ENCODE results near the gene ZBTB40. TPM values are rescaled to one million over a fixed set of nuclear protein-coding genes. Genes with fewer than 3 reads are reported as not detected.

The ZBTB40 gene, protein sequence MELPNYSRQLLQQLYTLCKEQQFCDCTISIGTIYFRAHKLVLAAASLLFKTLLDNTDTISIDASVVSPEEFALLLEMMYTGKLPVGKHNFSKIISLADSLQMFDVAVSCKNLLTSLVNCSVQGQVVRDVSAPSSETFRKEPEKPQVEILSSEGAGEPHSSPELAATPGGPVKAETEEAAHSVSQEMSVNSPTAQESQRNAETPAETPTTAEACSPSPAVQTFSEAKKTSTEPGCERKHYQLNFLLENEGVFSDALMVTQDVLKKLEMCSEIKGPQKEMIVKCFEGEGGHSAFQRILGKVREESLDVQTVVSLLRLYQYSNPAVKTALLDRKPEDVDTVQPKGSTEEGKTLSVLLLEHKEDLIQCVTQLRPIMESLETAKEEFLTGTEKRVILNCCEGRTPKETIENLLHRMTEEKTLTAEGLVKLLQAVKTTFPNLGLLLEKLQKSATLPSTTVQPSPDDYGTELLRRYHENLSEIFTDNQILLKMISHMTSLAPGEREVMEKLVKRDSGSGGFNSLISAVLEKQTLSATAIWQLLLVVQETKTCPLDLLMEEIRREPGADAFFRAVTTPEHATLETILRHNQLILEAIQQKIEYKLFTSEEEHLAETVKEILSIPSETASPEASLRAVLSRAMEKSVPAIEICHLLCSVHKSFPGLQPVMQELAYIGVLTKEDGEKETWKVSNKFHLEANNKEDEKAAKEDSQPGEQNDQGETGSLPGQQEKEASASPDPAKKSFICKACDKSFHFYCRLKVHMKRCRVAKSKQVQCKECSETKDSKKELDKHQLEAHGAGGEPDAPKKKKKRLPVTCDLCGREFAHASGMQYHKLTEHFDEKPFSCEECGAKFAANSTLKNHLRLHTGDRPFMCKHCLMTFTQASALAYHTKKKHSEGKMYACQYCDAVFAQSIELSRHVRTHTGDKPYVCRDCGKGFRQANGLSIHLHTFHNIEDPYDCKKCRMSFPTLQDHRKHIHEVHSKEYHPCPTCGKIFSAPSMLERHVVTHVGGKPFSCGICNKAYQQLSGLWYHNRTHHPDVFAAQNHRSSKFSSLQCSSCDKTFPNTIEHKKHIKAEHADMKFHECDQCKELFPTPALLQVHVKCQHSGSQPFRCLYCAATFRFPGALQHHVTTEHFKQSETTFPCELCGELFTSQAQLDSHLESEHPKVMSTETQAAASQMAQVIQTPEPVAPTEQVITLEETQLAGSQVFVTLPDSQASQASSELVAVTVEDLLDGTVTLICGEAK
- 14.0 TPM for polyA plus RNA-seq (2013, experiment 1 of 4)
- 16.1 TPM for polyA plus RNA-seq (2013, experiment 2 of 4)
- polyA plus RNA-seq (2013, experiment 3 of 4): 9.2 TPM
- polyA plus RNA-seq (2013, experiment 4 of 4): 11.0 TPM

GRCh38 chr1:22451702-22452480 is at the start of gene ZBTB40:
TSS of gene ZBTB40 (plus strand) at chr1:22451851. CDS start at chr1:22489949, 38,098 bp downstream.
- Histone ChIP-seq H3K27me3 (ENCODE audit: control insufficient read depth, insufficient read depth, low read length, poor library complexity, severe bottlenecking) (no peaks in the 10 kb centered on the region), H3K36me3 (ENCODE audit: control insufficient read depth, insufficient read depth, low read length) (no peaks in the 10 kb centered on the region), H3K9me3 (ENCODE audit: control insufficient read depth, low read length) (no peaks in the 10 kb centered on the region), H3K27ac (ENCODE audit: insufficient read depth, low read depth, low read length, poor library complexity, severe bottlenecking) (peak within 1 kb of the TSS; percentile 84), H3K4me3 (ENCODE audit: insufficient read depth, low read depth, low read length) (peak within 1 kb of the TSS; percentile 100), H3K4me1 (ENCODE audit: control insufficient read depth, insufficient read depth, low read length) (peaks cover 6% of the 10 kb centered on the region)
- WGBS, 2 experiments: 1% methylated on average over 66 to 68 of the region's 68 CpGs

- Histone ChIP-seq H3K27me3 (ENCODE audit: control insufficient read depth, insufficient read depth, low read length, poor library complexity, severe bottlenecking) (no peaks in the 10 kb centered on the region), H3K36me3 (ENCODE audit: control insufficient read depth, insufficient read depth, low read length) (no peaks in the 10 kb centered on the region), H3K27ac (ENCODE audit: insufficient read depth, low read depth, low read length, poor library complexity, severe bottlenecking) (no peak overlapping the region), H3K4me3 (ENCODE audit: insufficient read depth, low read depth, low read length) (no peak overlapping the region), H3K9me3 (ENCODE audit: control insufficient read depth, low read length) (no peaks in the 10 kb centered on the region), H3K4me1 (ENCODE audit: control insufficient read depth, insufficient read depth, low read length) (peaks cover 2% of the 10 kb centered on the region)
- WGBS, 2 experiments: 93 to 94% methylated on average over 12 of the region's 12 CpGs
Measured at GRCh38 chr1:22402356-22403053, 49.1 kb upstream of the ZBTB40 start.

GRCh38 chr1:22404486-22404885 is 47.2 kb upstream of the ZBTB40 start:
- Histone ChIP-seq H3K9me3 (ENCODE audit: control insufficient read depth, low read length) (no peaks in the 10 kb centered on the region), H3K4me3 (ENCODE audit: insufficient read depth, low read depth, low read length) (no peak overlapping the region), H3K27ac (ENCODE audit: insufficient read depth, low read depth, low read length, poor library complexity, severe bottlenecking) (no peak overlapping the region), H3K36me3 (ENCODE audit: control insufficient read depth, insufficient read depth, low read length) (no peaks in the 10 kb centered on the region), H3K4me1 (ENCODE audit: control insufficient read depth, insufficient read depth, low read length) (peaks cover 6% of the 10 kb centered on the region), H3K27me3 (ENCODE audit: control insufficient read depth, insufficient read depth, low read length, poor library complexity, severe bottlenecking) (no peaks in the 10 kb centered on the region)
- 94 to 96% methylated on average over 5 of the region's 5 CpGs for WGBS, 2 experiments

- Histone ChIP-seq H3K27ac (ENCODE audit: insufficient read depth, low read depth, low read length, poor library complexity, severe bottlenecking) (no peak overlapping the region), H3K27me3 (ENCODE audit: control insufficient read depth, insufficient read depth, low read length, poor library complexity, severe bottlenecking) (no peaks in the 10 kb centered on the region), H3K4me3 (ENCODE audit: insufficient read depth, low read depth, low read length) (no peak overlapping the region), H3K36me3 (ENCODE audit: control insufficient read depth, insufficient read depth, low read length) (no peaks in the 10 kb centered on the region), H3K4me1 (ENCODE audit: control insufficient read depth, insufficient read depth, low read length) (peaks cover 6% of the 10 kb centered on the region), H3K9me3 (ENCODE audit: control insufficient read depth, low read length) (no peaks in the 10 kb centered on the region)
- 89 to 92% methylated on average over 12 to 13 of the region's 13 CpGs for WGBS, 2 experiments
Measured at GRCh38 chr1:22406722-22407495, 44.7 kb upstream of the ZBTB40 start.

DNA sequence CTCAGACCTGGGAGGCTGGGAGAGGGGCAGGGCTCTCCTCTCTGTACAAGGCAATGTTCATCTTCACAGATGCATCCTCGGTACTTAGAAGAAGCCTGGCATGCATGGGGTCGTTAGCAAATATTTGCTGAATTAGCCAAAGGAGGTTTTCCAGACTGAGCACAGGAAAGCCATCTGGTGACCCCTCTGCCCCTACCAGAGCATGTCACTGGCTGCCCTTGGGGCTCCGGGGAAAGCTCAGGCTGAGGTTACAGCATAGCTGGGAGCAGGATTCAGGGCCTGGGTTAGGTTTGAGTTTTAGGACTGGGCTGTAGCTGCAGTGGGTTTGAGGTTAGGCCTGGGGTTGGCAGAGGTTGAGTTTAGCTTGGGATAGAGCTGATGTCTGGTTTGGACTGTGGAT is 43.4 kb upstream of the ZBTB40 start:
- Histone ChIP-seq H3K4me3 (ENCODE audit: insufficient read depth, low read depth, low read length) (no peak overlapping the region), H3K36me3 (ENCODE audit: control insufficient read depth, insufficient read depth, low read length) (no peaks in the 10 kb centered on the region), H3K4me1 (ENCODE audit: control insufficient read depth, insufficient read depth, low read length) (peaks cover 6% of the 10 kb centered on the region), H3K9me3 (ENCODE audit: control insufficient read depth, low read length) (no peaks in the 10 kb centered on the region), H3K27me3 (ENCODE audit: control insufficient read depth, insufficient read depth, low read length, poor library complexity, severe bottlenecking) (no peaks in the 10 kb centered on the region), H3K27ac (ENCODE audit: insufficient read depth, low read depth, low read length, poor library complexity, severe bottlenecking) (no peak overlapping the region)
- WGBS, 2 experiments: 86 to 93% methylated on average over 3 of the region's 3 CpGs

GRCh38 chr1:22410401-22410800 is 41.2 kb upstream of the ZBTB40 start:
- Histone ChIP-seq H3K27ac (ENCODE audit: insufficient read depth, low read depth, low read length, poor library complexity, severe bottlenecking) (no peak overlapping the region), H3K4me3 (ENCODE audit: insufficient read depth, low read depth, low read length) (no peak overlapping the region), H3K9me3 (ENCODE audit: control insufficient read depth, low read length) (no peaks in the 10 kb centered on the region), H3K36me3 (ENCODE audit: control insufficient read depth, insufficient read depth, low read length) (no peaks in the 10 kb centered on the region), H3K4me1 (ENCODE audit: control insufficient read depth, insufficient read depth, low read length) (peaks cover 6% of the 10 kb centered on the region), H3K27me3 (ENCODE audit: control insufficient read depth, insufficient read depth, low read length, poor library complexity, severe bottlenecking) (no peaks in the 10 kb centered on the region)
- WGBS, 2 experiments: 92 to 96% methylated on average over 3 of the region's 3 CpGs

GRCh38 chr1:22410928-22411495 is 40.6 kb upstream of the ZBTB40 start:
- Histone ChIP-seq H3K27ac (ENCODE audit: insufficient read depth, low read depth, low read length, poor library complexity, severe bottlenecking) (no peak overlapping the region), H3K9me3 (ENCODE audit: control insufficient read depth, low read length) (no peaks in the 10 kb centered on the region)
- 93 to 94% methylated on average over 10 of the region's 10 CpGs for WGBS, 2 experiments

GRCh38 chr1:22411589-22411988 is 40.1 kb upstream of the ZBTB40 start:
- no peaks in the 10 kb centered on the region for H3K36me3 ChIP-seq (ENCODE audit: control insufficient read depth, insufficient read depth, low read length)
- WGBS, 2 experiments: 91 to 92% methylated on average over 1 of the region's 1 CpG
- no peaks in the 10 kb centered on the region for H3K9me3 ChIP-seq (ENCODE audit: control insufficient read depth, low read length)
- H3K27me3 ChIP-seq (ENCODE audit: control insufficient read depth, insufficient read depth, low read length, poor library complexity, severe bottlenecking): no peaks in the 10 kb centered on the region
- H3K4me1 ChIP-seq (ENCODE audit: control insufficient read depth, insufficient read depth, low read length): peaks cover 6% of the 10 kb centered on the region
- no peak overlapping the region for H3K27ac ChIP-seq (ENCODE audit: insufficient read depth, low read depth, low read length, poor library complexity, severe bottlenecking)
- H3K4me3 ChIP-seq (ENCODE audit: insufficient read depth, low read depth, low read length): no peak overlapping the region

More at GRCh38 chr1:22410928-22411495, 40.6 kb upstream of the ZBTB40 start:
- no peaks in the 10 kb centered on the region for H3K36me3 ChIP-seq (ENCODE audit: control insufficient read depth, insufficient read depth, low read length)
- H3K4me3 ChIP-seq (ENCODE audit: insufficient read depth, low read depth, low read length): no peak overlapping the region
- H3K4me1 ChIP-seq (ENCODE audit: control insufficient read depth, insufficient read depth, low read length): peaks cover 6% of the 10 kb centered on the region
- H3K27me3 ChIP-seq (ENCODE audit: control insufficient read depth, insufficient read depth, low read length, poor library complexity, severe bottlenecking): no peaks in the 10 kb centered on the region
